TTC549 (cell line): ENCODE data around the gene TMIE.

Source experiments
- FAIRE-seq: peaks from 2 replicates; lab custom pipeline; 2012; peaks lifted over from hg19 to GRCh38; lab: Jason Lieb, UNC

Gene TMIE

DNA sequence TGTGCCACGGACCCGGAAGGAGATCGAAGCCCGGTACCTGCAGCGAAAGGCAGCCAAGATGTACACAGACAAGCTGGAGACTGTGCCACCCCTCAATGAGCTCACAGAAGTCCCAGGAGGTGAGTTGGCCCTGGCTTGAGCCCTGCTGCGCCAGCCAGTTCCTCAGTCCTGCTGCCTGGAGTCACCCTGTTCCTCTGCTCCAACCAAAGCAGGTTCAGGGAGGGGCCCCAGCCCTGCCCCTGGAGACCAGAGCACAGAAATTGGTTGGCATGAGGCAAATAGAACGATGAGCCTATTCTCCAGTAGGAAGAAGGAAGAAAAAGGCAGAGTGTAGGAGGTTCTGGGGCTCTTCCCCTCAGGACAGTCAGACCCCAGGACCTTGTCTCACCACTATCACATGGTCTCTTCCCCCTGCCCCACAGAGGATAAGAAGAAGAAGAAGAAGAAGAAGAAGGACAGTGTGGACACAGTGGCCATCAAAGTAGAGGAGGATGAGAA, 8.0 kb downstream of the TMIE start:
- FAIRE-seq, result no peak

DNA sequence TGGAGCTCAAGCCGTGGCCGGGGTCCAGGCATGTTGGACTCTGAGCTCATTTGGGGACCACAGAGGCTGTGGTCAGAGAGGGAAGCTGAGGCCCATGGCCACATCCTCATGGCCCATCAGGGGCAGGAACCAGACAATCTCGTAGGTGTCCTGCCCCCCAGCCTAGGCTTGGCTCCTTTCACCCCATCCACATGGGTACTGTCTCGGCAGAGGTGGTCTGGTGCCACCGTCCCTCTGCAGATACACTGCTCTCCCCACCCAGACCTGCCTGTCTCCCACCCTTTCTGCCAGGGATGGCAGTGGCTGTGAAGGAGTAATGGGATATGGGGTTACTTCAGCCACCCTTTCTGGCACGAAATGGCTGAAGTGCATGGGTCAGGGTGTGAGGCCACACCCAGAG, 8.5 kb downstream of the TMIE start:
- no peak for FAIRE-seq

DNA sequence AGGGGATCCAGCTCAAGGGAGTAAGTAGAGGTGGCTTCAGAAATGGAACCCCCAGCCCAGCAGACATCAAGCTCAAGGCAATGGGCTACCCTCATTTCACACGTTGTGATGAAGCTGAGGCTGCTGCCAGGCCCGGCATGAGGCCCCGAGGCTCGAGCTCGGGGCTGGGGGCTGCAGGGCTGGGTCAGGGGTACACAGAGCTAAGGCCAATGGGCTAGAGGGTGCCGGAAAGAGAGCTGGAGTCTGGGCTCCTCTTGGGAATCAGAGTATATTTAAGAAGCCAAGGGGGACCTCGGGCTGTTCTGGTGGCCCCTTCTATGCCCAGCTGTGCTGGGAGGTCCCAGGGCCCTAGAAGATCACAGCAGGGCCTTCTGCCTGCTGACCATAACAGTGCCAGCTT, 9.0 kb downstream of the TMIE start:
- FAIRE-seq, result no peak

DNA sequence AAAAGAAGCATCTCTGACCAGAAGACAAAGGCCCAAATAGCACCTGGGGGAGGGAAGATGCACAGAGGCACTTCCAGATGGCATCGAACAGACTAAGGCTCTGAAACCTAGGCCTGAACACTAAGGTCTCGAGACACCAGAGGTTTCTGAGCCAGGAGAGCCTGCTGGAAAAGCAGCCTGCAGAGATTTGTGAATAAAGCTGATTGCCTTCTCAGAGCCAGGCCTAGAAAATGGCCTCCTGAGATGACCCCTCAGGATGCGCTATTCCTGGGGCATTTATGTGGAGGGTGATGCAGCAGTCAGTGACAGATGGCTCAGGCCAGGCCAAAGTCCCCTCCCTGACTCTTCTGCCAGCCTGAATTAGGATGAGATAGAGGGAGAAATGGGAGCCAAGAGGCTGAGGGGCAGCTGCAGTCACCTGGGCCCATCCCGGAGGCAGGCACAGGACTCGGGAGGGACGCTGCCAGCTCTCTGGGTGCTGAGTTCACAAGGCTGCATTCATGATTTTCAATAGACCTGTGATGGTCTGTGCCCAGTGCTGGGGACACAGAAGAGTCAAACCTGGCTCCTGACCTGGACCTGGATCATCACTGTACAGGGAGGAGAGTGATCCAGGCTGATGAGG, 9.6 kb downstream of the TMIE start:
- FAIRE-seq, result no peak

DNA sequence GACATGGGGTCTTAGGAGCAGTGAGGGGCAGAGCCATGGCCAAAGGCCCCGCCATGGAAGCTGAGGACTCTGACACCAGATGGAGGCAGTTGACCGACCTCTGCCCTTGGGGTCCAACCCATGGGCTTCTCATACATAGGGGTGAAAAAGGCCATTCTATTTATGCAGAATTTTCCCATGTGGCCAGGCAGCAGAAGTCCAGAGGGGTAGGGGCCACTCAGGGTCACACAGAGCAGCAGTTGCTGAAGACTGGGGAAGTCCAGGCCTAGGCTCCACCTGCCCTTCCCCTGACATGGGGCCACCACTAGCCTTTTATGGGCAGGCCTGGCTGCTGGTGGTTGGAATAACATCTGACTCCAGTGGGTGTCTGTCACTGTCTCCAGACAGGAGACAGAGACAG, 10.1 kb downstream of the TMIE start:
- FAIRE-seq, result no peak

DNA sequence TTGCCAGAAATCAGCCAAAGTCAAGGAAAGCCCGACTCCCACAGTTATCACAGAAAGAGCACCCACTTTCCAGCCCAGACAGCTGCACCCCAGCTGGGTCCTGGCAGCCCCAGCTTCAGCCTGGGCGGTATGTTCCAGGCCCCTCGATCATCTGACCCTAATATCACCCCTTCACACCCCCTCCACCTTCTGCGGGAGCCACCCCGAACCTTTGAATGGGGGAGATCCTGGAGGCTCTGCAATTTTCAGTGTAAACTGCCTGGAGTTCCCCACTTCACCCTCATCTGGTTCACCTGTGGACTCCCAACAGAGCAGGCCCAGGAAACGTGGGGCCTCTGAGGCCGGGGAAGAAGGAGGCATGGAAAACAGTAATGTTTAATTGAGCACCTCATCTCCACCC, 10.6 kb downstream of the TMIE start:
- FAIRE-seq, result no peak

DNA sequence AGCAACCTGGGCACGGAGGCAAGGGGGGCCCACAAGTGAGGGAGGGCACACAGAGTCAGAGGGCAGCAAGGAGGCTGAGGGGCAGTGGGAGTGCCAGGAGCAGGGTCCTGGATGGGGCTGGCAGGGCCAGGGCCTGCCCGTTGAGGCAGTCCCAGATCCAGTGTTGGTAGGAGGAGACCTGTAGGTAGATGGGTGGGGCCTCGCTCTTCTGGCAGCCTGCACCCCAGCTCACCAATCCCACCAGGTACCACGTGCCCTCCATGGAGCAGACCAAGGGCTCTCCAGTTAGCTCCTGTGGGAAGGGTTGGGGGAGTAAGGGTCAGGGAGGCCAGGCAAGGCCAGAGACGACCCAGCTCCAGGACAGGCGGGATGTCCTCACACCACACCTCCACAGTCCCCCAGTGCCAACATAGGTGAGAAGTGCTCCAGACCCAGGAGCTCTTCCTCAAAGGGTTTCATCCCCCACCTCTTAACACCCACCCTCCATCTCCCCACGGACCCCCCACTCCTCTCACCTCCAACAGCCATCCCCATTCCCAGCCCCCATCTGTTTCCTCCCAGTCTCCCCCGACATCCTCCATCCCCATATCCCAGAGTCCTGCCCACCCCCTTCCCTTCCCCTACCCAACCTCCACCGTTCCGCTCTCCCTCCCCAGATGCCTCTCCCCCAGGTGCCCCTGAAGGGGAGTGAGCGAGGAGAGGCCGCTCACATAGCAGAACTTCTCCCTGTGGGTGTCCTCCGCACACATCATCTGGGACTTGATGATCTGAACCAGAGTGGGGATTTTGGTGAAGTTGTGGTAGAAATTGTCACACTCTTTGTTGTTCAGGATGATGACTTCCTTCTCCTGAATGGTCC, 11.2 kb downstream of the TMIE start:
- no peak for FAIRE-seq

DNA sequence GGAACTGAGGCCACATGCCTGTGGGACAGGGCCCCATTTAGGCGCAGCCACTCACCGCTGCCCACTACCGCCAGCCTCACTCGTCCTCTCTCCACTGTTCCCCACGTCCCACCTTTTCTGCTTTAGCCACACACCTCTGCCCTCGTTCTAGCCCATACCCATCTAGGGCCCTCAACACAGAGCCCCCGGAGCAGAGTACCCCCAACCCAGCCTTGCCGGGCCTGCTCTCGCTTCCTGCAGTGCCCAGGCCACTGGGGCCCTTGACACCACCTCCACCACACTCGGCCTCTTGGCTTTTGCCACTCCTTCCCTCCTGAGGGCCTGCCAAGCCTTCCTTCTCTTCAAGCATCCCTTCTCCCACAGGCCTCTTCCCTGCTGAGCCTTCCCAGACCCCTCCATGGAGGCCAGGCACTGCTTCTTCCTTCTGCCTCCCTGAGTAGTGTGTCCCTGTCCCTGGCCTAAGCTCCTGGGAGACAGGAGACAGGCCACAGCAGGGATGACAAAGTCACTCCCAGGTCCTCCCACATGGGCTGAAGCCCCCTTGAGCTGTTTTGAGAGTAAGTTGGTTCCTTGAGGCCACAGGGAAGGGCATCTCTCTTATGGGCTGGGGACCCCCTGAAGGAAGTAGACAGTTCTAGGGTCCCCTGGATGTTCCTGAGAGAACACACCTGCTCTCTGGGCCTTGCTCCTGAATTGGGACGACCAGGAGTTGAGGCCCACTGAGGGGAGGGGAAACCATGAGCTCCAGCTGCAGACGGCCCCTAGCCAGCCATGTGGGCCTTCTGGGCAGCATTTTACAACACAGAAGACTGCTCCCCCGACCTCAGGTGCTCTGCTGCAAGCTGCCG, 12.1 kb downstream of the TMIE start:
- FAIRE-seq, result no peak

DNA sequence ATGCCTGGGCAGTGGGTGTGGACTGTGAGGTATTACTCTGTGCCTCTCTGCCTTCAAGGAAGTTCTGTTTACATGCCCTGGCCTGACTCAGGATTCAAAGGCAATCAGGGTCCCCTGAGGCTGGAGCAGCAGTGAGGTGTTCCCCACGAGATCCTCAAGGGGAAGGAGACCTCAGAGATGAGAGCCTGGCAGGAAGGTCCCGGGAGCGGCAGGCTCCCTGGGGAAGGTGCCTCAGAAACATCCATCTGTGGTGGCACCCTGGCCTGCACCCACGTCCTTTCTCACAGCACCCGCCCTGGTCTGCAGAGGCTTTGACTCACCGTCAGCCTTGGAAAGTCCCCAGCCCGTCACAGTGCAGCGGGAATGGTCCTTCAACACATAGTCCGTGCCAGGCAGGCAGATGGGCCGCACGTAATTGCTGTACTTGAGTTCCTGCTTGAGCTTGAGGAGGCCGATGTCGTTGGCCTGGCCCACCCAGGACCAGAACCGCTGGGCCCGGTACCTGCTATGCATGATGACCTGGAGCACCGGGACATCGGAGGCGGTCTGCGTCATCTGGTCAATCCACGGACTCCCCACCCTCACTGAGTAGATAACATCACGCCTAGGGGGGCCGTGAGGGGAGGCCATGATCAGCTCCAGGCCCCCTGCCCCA, 12.8 kb downstream of the TMIE start:
- FAIRE-seq, result no peak

DNA sequence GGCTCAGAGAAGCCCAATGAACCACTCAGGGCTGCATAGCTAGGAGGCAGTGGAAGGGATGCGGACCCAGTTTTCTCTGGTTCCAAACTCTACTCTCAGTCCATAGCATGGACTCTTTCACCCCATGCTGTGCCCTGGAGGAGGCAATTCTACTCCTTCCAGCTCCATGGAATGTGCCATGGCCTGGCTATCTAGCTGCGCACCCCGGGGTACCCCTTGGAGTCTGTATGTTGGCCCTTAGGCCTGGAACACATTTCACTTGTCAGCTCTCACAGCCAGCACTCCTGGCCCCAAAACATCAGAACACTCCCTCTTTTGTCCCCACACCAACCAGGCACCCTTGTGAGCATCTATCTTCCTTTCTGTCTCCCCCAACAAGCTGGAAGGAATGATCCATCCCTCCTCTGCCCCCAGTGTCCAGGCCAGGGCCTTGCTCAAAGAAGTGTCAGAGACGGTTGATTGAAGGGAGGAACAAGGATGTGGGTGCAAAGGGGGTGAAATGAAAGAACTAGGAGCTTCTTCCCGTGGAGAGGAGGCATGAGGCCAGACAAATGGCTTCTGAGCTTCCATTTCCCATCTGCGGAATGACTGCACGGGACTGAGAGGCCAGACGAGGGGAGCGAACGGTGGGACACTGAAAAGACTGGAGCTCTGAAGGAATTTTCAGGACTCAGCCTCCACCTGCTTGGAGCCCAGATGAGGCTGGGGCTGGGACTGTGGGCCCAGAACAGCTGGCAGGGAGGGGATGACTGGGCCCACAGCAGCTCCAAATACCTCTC, 13.7 kb downstream of the TMIE start:
- no peak for FAIRE-seq

DNA sequence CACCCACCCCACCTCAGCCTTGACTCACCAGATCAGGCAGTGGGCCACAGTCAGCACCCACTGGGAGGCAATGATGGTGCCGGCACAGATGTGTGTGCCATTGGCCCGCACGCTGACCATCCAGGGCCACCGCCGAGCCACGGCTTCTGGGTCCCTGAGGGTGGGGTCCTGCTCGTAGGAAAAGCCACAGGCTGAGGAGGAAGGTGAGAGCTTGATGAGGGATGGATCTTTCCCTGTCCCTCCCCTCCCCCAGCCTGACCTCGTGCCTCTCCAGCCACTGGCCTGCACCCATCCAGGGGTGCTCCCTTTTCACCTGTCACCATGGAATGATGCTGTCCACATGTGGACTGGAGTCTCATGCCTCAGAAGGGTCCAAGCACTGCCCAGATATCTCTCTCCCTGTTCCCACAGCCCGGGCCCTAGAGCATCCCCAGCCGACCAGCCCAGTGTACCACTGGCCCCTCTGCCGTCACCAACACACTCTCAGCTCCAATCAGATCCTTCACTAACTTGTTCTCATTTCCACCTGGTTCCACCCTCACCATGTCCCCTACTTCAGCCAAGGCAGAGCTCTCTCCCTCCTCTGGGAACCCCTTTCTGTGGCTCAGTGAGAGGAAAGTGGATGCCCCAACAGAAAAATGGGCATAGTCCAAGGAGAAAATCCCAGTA, 14.4 kb downstream of the TMIE start:
- no peak for FAIRE-seq

DNA sequence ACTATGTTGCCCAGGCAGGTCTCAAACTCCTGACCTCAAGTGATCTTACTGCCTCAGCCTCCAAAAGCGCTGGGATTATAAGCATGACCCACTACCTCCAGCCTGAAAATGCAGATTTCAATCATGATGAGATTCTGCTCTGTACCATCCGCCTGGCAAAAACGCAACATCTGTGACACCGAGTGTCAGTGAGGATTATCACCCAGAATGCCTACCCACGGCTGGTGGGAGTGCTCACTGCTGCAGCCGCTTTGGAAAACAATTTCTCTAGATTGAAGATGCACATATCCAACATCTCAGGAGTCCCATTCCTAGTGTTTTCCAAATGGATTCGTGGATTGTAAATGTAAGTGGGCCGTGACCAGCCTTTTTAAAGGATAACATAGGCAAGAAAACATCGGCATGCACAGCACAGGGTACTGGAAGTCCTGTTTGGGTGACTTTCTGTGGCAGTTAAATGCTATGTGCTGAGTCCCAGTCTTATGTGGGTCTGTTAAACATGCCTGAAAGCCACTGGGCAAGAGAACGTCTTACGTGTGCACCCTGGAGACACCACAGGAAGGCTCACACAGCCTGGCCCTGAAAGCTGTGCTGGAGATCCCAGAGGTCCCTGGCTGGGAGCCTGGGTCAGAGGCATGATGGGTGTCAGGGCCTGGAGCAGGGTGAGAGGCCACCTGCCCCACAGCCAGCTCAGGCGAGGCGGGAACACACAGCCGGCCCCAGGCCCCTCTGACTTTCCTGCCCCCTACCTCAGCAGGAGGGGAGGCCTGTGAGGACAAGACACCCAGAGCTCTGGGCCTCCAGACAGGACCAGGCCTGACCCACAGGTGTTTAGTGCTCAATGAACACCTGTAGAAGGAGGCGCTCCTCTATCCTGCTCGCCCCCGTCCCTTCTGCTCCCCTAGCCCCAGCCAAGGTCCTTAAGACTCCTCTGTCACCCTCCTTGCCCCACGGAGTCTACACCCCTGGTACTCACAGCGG, 15.6 kb downstream of the TMIE start:
- FAIRE-seq, result no peak

DNA sequence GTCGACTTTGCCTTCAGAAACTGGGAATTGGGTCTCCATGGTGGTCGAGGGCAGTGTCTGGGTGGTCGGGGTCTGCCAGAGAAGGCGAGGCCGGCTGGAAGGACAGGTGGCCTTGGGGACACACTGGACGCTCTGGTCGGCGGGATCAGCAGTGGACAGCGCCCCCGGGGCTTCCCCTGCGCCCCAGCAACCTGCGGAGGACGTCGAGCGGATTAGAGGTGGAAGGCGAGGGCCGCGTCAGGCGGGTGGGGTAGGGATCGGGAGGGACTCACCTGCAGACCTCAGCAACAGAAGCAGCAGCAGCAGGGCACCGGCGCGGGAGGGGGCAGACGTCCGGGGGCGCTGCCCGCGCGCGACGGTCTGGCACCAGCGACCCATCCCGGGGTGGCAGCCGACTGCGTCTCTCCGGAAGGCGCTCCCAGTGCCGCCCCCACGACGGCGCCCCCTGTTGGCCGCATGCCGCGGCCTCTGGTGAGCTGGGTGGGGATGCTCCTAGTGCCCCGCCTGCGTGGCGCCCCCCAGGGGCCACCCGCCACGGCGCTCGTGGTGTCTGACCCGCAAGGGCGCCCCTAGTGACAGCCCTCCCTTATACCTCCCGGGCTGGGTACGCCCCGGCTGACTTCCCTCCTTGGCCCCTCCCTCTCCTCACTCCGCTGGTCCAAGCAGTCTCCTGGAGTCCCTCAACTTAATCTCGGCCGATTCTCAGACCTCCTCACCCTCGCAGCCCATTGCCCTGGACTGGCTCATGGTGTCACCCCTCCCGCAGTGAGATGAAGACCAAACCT, 16.4 kb downstream of the TMIE start, which contains the start of gene PRSS50:
Gene PRSS50, minus strand, starts transcription at position 423 of the 785 bp plus-strand sequence. Its CDS starts 45 bp downstream, at position 378.
- FAIRE-seq, result no peak

DNA sequence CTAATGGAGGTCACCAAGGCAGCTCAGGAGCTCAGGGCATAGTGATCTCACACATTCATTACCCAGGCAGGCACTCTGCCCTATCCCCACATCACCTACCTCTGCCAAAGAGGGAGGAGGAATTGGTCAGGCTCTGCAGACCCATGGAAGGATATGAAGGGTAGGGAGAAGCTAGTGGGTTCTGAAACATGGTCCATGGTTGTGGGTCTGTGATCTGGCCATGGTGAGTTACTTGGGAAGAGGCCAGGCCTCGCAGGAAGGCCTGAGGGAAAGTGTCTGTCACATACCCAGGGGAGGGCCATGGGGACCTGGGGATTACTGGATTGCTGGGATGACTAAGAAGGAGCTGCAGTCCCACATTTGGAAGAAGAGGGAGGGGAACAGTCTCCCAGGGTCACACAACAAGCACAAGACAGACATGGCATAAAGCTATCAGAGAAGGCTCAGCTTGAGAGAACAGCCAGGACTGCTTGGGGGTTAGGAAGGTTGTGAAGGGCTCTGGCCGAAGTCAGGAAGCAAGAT, 17.9 kb downstream of the TMIE start:
- FAIRE-seq, result no peak

DNA sequence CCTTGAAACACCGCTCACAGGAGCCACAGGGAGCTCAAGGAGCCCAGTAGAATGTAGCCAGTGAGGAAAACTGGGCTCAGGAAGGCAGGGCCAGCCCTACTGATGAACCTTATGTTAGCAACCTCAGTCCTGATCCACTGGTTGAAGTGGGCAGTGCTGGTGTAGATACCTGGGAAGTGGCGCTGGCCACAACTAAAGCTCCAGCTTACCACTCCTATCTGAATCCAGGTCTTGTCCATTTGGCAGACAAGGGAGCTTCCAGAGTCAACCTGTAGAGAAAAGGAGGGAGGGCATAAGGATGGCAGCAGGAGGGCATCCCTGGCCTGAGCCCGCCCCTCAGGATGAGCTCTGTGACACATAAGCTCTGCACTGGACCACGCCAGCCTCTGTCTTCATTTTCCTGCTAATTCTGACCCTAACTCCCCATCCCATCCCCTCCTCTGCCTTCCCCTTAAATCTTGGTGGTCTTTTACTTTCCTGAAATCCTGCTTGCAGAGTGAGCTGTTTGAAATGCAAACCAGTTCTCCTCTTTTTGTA, 18.6 kb downstream of the TMIE start:
- FAIRE-seq, result no peak

DNA sequence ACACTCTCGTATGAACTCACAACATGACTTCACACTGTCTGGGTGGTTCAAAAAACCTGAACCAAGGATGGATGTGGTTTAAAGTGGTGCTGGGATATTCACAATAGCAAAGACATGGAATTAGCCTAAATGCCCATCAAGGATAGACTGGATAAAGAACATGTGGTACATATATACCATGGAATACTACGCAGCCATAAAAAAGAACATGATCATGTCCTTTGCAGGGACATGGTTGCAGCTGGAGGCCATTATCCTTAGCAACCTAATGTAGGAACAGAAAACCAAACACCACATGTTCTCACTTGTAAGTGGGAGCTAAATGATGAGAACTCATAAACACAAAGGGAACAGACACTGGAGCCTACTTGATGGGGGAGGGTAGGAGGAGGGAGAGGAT, 19.8 kb downstream of the TMIE start:
- FAIRE-seq, result no peak

DNA sequence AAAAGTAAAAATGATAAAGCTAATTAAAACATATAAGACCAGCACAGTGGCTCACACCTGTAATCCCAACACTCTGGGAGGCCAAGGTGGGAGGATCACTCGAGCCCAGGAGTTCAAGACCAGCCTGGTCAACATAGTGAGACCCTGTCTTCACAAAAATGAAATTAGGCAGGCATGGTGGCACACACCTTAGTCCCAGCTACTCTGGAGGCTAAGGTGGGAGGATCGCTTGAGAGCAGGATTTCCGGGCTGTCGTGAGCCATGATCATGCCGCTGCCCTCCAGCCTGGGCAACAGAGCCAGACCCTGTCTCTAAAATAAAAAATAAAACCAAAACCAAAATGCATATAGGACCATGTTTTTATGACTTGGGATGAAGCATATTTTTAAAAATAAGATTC, 21.3 kb downstream of the TMIE start:
- FAIRE-seq, result no peak

DNA sequence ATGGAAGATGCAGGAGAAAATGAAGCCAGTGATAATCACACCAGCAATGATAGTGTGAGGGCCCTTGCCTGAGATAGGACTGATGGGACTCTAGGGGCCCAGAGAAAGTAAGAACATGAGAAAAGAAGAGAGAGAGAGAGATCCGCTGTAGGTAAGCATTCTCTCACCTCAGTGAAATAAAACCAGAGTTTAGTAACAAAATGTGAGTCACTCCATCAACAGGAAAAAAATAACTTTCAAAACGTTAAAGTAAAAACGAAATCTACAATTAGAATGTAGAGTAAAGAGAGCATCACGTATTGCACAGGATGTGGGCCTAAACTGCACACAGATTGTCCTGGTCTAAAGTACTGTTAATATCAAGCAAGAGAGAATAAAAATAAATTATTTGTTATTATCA, 23.2 kb downstream of the TMIE start:
- no peak for FAIRE-seq
